ENCODE data around the gene ZNF716. TPM values are rescaled to one million over a fixed set of nuclear protein-coding genes. Genes with fewer than 3 reads are reported as not detected.
"Not testable (repeated sequence)": the region's sequence is repeated elsewhere in the genome, so short reads cannot be mapped to it uniquely, and the experiment has no call there.

The ZNF716 gene
- total and polyA plus RNA-seq, 2 experiments from 2014 or later: not detected

DNA sequence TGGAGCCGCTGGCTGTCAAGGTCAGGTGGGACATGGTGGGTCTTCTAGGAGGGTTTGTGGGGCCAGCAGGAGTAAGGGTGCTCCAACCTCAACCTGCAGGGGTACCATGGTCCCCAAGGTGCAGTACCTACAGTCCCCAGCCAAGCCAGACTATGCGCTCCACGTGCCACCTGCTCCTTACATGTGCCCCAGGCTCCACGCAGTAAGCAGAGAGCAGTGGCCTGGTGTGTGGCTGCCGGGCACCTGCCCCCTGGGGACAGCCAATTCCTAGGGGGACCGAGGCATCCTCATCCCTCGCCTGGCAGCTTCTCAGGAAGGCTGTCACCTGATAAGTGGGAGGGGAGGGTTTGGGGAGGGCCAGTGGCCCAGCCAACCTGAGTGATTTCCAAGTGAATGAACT lies 11.7 kb upstream of the ZNF716 start:
- H3K9me3 ChIP-seq (ENCODE audit: low read depth): no peaks in the 10 kb centered on the region
- TF ChIP-seq, protein P1, sequence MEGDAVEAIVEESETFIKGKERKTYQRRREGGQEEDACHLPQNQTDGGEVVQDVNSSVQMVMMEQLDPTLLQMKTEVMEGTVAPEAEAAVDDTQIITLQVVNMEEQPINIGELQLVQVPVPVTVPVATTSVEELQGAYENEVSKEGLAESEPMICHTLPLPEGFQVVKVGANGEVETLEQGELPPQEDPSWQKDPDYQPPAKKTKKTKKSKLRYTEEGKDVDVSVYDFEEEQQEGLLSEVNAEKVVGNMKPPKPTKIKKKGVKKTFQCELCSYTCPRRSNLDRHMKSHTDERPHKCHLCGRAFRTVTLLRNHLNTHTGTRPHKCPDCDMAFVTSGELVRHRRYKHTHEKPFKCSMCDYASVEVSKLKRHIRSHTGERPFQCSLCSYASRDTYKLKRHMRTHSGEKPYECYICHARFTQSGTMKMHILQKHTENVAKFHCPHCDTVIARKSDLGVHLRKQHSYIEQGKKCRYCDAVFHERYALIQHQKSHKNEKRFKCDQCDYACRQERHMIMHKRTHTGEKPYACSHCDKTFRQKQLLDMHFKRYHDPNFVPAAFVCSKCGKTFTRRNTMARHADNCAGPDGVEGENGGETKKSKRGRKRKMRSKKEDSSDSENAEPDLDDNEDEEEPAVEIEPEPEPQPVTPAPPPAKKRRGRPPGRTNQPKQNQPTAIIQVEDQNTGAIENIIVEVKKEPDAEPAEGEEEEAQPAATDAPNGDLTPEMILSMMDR (IDR thresholded peaks at IDR 0.05; ENCODE audit: poor library complexity): no peak
- TF ChIP-seq EZH2phosphoT487 (IDR thresholded peaks at IDR 0.05; ENCODE audit: low read depth, severe bottlenecking, unreplicated experiment): no peak
- no peak for TF ChIP-seq EZH2 (IDR thresholded peaks at IDR 0.05; ENCODE audit: borderline replicate concordance)
- no peaks in the 10 kb centered on the region for H3K36me3 ChIP-seq (replicated peaks; ENCODE audit: insufficient read depth, low read depth)
- H3K9me2 ChIP-seq (replicated peaks; ENCODE audit: insufficient read depth): no peaks in the 10 kb centered on the region
- WGBS (ENCODE audit: low lambda C conversion rate, missing lambda C conversion rate): 78% methylated on average over 7 of the region's 7 CpGs
- no peak overlapping the region for H3K4me2 ChIP-seq
- H3K79me2 ChIP-seq: no peaks in the 10 kb centered on the region
- DNase-seq (ENCODE audit: low spot score): no peak
- no peak overlapping the region for H3K4me3 ChIP-seq
- H3K27ac ChIP-seq: no peak overlapping the region
- H3K27me3 ChIP-seq: no peaks in the 10 kb centered on the region
- H3K4me1 ChIP-seq (ENCODE audit: insufficient read depth): no peaks in the 10 kb centered on the region
- no peaks in the 10 kb centered on the region for H4K20me1 ChIP-seq (ENCODE audit: insufficient read depth, poor library complexity, severe bottlenecking)
- H2AFZ ChIP-seq: no peak overlapping the region

DNA sequence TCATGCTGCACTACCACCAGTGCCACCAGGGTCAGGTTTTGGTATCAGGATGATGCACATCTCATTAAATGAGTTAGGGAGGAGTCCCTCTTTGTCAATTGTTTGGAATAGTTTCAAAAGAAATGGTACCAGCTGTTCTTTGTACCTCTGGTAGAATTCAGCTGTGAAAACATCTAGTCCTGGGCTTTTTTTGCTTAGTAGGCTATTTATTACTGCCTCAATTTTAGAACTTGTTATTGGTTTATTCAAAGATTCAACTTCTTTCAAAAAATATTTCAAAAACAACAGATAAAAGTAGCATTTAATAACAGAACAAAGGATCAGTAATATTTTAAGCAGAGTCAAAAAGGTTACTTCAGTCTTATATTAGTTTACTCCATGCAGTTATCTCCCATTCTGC lies 6.4 kb upstream of the ZNF716 start:
- Histone ChIP-seq H3K27ac (no peak overlapping the region), H2AFZ (no peak overlapping the region), H3K4me2 (no peak overlapping the region), H3K4me3 (no peak overlapping the region), H3K36me3 (replicated peaks; ENCODE audit: insufficient read depth, low read depth) (no peaks in the 10 kb centered on the region), H4K20me1 (ENCODE audit: insufficient read depth, poor library complexity, severe bottlenecking) (no peaks in the 10 kb centered on the region), H3K9me2 (replicated peaks; ENCODE audit: insufficient read depth) (no peaks in the 10 kb centered on the region), H3K9me3 (ENCODE audit: low read depth) (no peaks in the 10 kb centered on the region), H3K27me3 (no peaks in the 10 kb centered on the region), H3K4me1 (ENCODE audit: insufficient read depth) (no peaks in the 10 kb centered on the region), H3K79me2 (no peaks in the 10 kb centered on the region)
- DNase-seq (ENCODE audit: low spot score): no peak
- TF ChIP-seq, protein P1 (IDR thresholded peaks at IDR 0.05; ENCODE audit: poor library complexity): no peak
- TF ChIP-seq EZH2phosphoT487 (IDR thresholded peaks at IDR 0.05; ENCODE audit: low read depth, severe bottlenecking, unreplicated experiment) (no peak), EZH2 (IDR thresholded peaks at IDR 0.05; ENCODE audit: borderline replicate concordance) (no peak)

DNA sequence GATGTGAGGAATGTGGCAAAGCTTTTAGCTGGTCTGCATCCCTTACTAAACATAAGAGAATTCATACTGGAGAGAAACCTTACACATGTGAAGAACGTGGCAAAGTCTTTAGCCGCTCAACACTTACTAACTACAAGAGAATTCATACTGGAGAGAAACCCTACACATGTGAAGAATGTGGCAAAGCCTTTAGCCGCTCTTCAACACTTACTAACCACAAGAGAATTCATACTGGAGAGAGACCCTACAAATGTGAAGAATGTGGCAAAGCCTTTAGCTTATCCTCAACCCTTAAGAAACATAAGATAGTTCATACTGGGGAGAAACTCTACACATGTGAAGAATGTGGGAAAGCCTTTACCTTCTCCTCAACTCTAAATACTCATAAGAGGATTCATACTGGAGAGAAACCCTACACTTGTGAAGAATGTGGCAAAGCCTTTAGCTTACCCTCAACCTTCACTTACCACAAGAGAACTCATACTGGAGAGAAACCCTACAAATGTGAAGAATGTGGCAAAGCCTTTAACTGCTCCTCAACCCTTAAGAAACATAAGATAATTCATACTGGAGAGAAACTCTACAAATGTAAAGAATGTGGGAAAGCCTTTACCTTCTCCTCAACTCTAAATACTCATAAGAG lies 19.3 kb downstream of the ZNF716 start:
- H3K9me2 ChIP-seq (replicated peaks; ENCODE audit: insufficient read depth); H3K36me3 ChIP-seq (replicated peaks; ENCODE audit: insufficient read depth, low read depth); H3K4me1 ChIP-seq (ENCODE audit: insufficient read depth); H3K4me3 ChIP-seq; H2AFZ ChIP-seq; H3K27me3 ChIP-seq; H4K20me1 ChIP-seq (ENCODE audit: insufficient read depth, poor library complexity, severe bottlenecking); H3K27ac ChIP-seq; H3K4me2 ChIP-seq; DNase-seq (ENCODE audit: low spot score); H3K79me2 ChIP-seq: not testable (repeated sequence)
- H3K9me3 ChIP-seq (ENCODE audit: low read depth): peaks cover 21% of the 10 kb centered on the region
- WGBS (ENCODE audit: low lambda C conversion rate, missing lambda C conversion rate): 68% methylated on average over 3 of the region's 3 CpGs

DNA sequence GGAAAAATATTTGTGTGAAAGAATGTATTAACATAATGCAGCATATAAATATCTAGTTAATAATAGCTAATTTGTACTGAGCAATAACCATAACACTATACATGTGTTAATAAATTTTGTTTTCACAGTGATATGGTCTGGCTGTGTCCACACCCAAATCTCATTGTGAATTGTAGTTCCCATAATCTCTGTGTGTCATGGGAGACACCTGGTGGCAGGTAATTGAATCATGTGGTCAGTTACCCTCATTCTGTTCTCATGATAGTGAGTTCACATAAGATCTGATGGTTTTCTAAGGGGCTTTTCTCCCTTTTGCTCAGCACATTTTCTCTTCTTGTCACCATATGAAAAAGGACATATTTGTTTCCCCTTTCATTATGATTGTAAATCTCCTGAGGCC lies 30.3 kb downstream of the ZNF716 start:
- not testable (repeated sequence) for H3K36me3 ChIP-seq (replicated peaks; ENCODE audit: insufficient read depth, low read depth); H3K27me3 ChIP-seq; H2AFZ ChIP-seq; H3K9me2 ChIP-seq (replicated peaks; ENCODE audit: insufficient read depth); H4K20me1 ChIP-seq (ENCODE audit: insufficient read depth, poor library complexity, severe bottlenecking); H3K4me3 ChIP-seq; H3K79me2 ChIP-seq; H3K9me3 ChIP-seq (ENCODE audit: low read depth); H3K27ac ChIP-seq; DNase-seq (ENCODE audit: low spot score); H3K4me1 ChIP-seq (ENCODE audit: insufficient read depth); H3K4me2 ChIP-seq

DNA sequence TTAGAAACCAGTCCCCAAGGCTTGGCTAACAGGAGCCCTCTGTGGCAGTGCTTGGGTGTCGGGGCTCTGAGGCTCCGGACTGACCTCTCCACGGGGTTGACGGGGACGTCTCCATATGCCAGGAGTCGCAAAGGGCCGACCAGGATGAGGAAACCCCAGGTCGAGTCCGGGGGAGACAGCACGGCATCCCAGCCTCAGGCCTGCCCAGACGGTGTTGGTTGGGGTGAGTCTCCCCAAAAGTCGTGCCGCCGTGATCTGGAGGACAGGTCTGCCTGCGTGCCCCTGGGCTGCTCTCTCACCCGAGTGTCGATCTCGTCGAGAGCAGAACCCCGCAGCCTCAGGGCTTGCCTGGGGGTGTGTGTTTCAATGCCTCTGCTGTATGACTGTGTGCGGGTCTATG lies 35.0 kb downstream of the ZNF716 start:
- H3K4me2 ChIP-seq; H3K9me2 ChIP-seq (replicated peaks; ENCODE audit: insufficient read depth); H3K27ac ChIP-seq; H3K9me3 ChIP-seq (ENCODE audit: low read depth); H3K36me3 ChIP-seq (replicated peaks; ENCODE audit: insufficient read depth, low read depth); H2AFZ ChIP-seq; H3K27me3 ChIP-seq; H3K4me1 ChIP-seq (ENCODE audit: insufficient read depth); H3K4me3 ChIP-seq; H4K20me1 ChIP-seq (ENCODE audit: insufficient read depth, poor library complexity, severe bottlenecking); H3K79me2 ChIP-seq; DNase-seq (ENCODE audit: low spot score): not testable (repeated sequence)
- WGBS (ENCODE audit: low lambda C conversion rate, missing lambda C conversion rate): 78% methylated on average over 21 of the region's 21 CpGs

Measured in hepatocyte (in vitro differentiated cells).